Uterus (tissue), 4 donors: ENCODE data around the gene SCAMP5. TPM values are rescaled to one million over a fixed set of nuclear protein-coding genes. Genes with fewer than 3 reads are reported as not detected.

Experiments
- DNase-seq, 2 donors: peaks; one replicate each; pipeline ENCODE4 v3.0.0-alpha.2; 2019 to 2020
- H3K27ac ChIP-seq, 2 donors: fragments of 200-600 bp; sonication (generic); 1 replicate in 1 of 2; 2 replicates in 1 of 2; pipeline ENCODE4 v1.5.1; 2016 to 2018
- H3K27me3 ChIP-seq, 2 donors: fragments of 200-600 bp; sonication (generic); one replicate each; pipeline ENCODE4 v1.5.1; 2018 to 2019; ENCODE audit warnings: control low read depth in 1 of 2
- H3K36me3 ChIP-seq, 2 donors: fragments of 200-600 bp; sonication (generic); one replicate each; pipeline ENCODE4 v1.5.1; 2019; ENCODE audit warnings: control low read depth in 1 of 2
- H3K4me1 ChIP-seq, 2 donors: fragments of 200-600 bp; sonication (generic); one replicate each; pipeline ENCODE4 v1.5.1; 2018 to 2019; ENCODE audit warnings: control low read depth in 1 of 2
- H3K4me3 ChIP-seq, 2 donors: fragments of 200-600 bp; sonication (generic); 1 replicate in 1 of 2; 2 replicates in 1 of 2; pipeline ENCODE4 v1.5.1; 2018 to 2019; ENCODE audit warnings: mild to moderate bottlenecking in 1 of 2
- H3K9me3 ChIP-seq, 2 donors: fragments of 200-600 bp; sonication (generic); one replicate each; pipeline ENCODE4 v1.5.1; 2019; ENCODE audit warnings: control low read depth in 1 of 2
- POLR2A ChIP-seq, 2 donors: fragments of 450-650 bp; IDR thresholded peaks; one replicate each; pipeline ENCODE4 v1.6.1; 2016; ENCODE audit warnings: antibody characterized with exemption in 2 of 2, mild to moderate bottlenecking in 1 of 2, moderate library complexity in 1 of 2
- intact Hi-C: fragments of 100-400 bp; cut with DNase I; formaldehyde crosslinking; loops from one replicate; pipeline ENCODE4 v1.15.1; 2023; ENCODE audit warnings: low total_unique reads
- total RNA-seq, 4 donors: library from RNA; depleted of rRNA in 3 of 4; stranded (reverse); fragments of >200 nt in 3 of 4; gene quantifications; one replicate each; pipeline versions ENCODE4 v1.1.0 to v1.2.4, GENCODE V29; 2014 to 2023
- TF ChIP-seq, protein P1 (sequence below), 4 experiments: fragments of 200-600 bp in 2 of 4; fragments of 450-650 bp in 2 of 4; sonication (generic) in 2 of 4; IDR thresholded peaks; one replicate each; pipeline ENCODE4 v1.5.1; 2016 to 2019; ENCODE audit warnings: antibody characterized with exemption in 4 of 4, mild to moderate bottlenecking in 2 of 4, moderate library complexity in 1 of 4
- donor health status: DM: yes; HTN: yes; CAD: no.

SCAMP5 gene
- total RNA-seq, 4 donors from 2014 or later: 0.29 to 6.6 (median 1.9) TPM

DNA sequence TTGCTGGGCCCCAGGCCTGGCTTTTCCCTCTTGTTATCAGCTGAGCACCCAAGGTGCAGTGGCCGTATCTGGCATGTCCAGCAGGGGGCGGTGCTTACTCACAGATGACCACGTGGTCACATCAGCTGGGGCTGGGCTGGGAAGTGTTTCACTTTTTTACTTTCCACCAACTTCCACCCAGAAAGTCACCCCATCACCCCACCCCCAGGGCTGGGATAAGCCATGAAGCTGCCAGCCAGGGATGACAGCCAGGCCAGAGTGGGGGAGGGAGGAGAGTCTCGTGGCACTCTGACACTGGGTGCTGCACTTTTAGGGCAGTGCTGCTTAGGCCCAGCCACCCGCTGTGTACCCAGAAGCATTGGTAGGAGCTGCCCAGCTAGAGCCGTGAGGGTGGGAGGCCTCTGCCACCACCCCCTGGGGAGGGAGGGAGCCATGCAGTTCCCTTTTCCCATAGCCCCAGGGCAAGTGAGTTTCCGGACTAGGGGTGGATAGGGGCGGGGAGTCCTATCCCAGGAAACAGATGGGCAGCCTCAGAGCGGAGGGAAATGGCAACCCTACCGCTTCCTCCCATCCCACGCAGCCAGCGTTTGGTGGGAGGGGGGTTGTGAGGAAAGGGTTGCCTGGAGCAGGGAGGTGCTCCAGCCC is 34.1 kb downstream of the SCAMP5 start:
- intact Hi-C loops: loop anchor here (2.0 kb wide), 1 partner anchor 175 kb away; no protein-coding TSS in a partner anchor
- H3K4me1 ChIP-seq: peaks cover 0 to 5% of the 10 kb centered on the region in 2 donors
- H3K36me3 ChIP-seq: no peaks in the 10 kb centered on the region
- H3K27ac ChIP-seq: peak overlapping the region; percentile 63 to 81
- no peak overlapping the region for H3K4me3 ChIP-seq
- no peaks in the 10 kb centered on the region for H3K27me3 ChIP-seq
- no peak for TF ChIP-seq POLR2A (IDR thresholded peaks at IDR 0.05)
- TF ChIP-seq, protein P1, sequence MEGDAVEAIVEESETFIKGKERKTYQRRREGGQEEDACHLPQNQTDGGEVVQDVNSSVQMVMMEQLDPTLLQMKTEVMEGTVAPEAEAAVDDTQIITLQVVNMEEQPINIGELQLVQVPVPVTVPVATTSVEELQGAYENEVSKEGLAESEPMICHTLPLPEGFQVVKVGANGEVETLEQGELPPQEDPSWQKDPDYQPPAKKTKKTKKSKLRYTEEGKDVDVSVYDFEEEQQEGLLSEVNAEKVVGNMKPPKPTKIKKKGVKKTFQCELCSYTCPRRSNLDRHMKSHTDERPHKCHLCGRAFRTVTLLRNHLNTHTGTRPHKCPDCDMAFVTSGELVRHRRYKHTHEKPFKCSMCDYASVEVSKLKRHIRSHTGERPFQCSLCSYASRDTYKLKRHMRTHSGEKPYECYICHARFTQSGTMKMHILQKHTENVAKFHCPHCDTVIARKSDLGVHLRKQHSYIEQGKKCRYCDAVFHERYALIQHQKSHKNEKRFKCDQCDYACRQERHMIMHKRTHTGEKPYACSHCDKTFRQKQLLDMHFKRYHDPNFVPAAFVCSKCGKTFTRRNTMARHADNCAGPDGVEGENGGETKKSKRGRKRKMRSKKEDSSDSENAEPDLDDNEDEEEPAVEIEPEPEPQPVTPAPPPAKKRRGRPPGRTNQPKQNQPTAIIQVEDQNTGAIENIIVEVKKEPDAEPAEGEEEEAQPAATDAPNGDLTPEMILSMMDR (IDR thresholded peaks at IDR 0.05): peak; percentile 89 to 99 (median 98)
- peak; percentile 93 to 94 for DNase-seq
- H3K9me3 ChIP-seq: no peaks in the 10 kb centered on the region

DNA sequence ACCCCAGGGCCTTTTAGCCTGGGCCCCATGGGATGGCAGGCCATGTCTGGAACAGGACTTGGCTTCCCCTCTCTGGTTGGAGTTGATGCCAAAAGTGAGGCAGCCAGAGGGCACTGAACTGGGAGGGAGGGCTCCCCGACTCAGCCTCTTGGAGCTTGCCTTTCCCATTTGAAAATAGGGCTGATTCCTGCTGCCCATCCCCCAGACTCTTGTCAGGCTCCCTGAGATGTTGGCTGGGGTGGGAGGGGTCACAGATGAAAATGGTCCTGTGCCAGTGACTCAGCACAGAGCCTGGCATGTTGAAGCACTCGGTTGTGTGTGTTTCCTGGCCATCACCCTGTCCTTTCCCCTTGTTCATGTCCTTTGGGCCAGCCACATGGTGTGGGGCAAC is 34.7 kb downstream of the SCAMP5 start:
- TF ChIP-seq POLR2A (IDR thresholded peaks at IDR 0.05): no peak
- TF ChIP-seq, protein P1 (IDR thresholded peaks at IDR 0.05): no peak
- H3K4me3 ChIP-seq: no peak overlapping the region
- no peaks in the 10 kb centered on the region for H3K9me3 ChIP-seq
- DNase-seq: peak; percentile 44 to 58
- intact Hi-C loops: no loop called here
- no peaks in the 10 kb centered on the region for H3K36me3 ChIP-seq
- peak overlapping the region; percentile 63 to 81 for H3K27ac ChIP-seq
- no peaks in the 10 kb centered on the region for H3K27me3 ChIP-seq
- peaks cover 0 to 5% of the 10 kb centered on the region in 2 donors for H3K4me1 ChIP-seq

DNA sequence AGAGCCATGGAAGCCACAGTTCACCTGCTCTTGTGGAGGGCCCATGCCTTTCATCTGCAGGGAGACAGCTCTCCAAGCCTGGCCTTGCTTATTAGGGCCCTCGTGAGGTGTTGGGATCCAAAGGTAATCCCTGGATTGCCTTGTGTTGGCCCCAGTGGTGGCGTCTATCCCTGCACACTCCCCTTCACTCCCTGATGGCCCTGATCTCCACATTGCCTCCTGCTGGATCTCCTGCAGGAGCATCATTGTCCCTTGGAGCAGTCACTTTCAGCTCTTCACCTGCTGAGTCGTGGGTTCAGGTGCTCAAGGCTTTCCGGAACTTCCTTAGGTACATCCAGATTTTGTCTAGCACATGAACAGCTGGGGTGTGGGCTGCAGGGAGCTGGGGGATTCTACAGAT is 35.1 kb downstream of the SCAMP5 start:
- no peak for TF ChIP-seq POLR2A (IDR thresholded peaks at IDR 0.05)
- TF ChIP-seq, protein P1 (IDR thresholded peaks at IDR 0.05): no peak
- peak overlapping the region; percentile 63 to 81 for H3K27ac ChIP-seq
- intact Hi-C loops: no loop called here
- no peak for DNase-seq
- H3K4me3 ChIP-seq: no peak overlapping the region
- H3K36me3 ChIP-seq: no peaks in the 10 kb centered on the region
- no peaks in the 10 kb centered on the region for H3K9me3 ChIP-seq
- peaks cover 0 to 5% of the 10 kb centered on the region in 2 donors for H3K4me1 ChIP-seq
- H3K27me3 ChIP-seq: no peaks in the 10 kb centered on the region

DNA sequence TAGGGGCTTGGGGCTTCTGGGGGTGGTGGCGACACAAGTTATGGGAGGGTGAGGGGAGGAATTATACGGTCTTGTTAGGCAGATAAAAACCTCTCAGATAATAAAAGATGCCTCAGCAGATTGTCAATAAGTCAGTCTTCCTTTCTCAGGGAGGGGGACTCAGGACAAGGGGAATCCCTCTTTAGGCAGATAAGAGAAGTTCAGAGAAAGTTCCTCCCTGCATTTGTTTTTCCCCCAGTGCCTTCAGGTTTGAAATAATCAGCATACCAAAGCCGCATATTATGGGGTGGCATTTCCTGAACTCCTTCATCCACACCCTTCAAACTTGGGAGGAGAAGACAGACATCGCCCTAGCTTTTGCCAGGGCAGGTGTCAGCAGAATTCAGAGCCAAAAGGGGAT is 36.5 kb downstream of the SCAMP5 start:
- H3K4me1 ChIP-seq: peaks cover 0 to 5% of the 10 kb centered on the region in 2 donors
- no peak for DNase-seq
- TF ChIP-seq POLR2A (IDR thresholded peaks at IDR 0.05): no peak
- TF ChIP-seq, protein P1 (IDR thresholded peaks at IDR 0.05): no peak
- no peaks in the 10 kb centered on the region for H3K36me3 ChIP-seq
- no peaks in the 10 kb centered on the region for H3K27me3 ChIP-seq
- intact Hi-C loops: no loop called here
- H3K9me3 ChIP-seq: no peaks in the 10 kb centered on the region
- H3K4me3 ChIP-seq: no peak overlapping the region
- no peak overlapping the region for H3K27ac ChIP-seq

DNA sequence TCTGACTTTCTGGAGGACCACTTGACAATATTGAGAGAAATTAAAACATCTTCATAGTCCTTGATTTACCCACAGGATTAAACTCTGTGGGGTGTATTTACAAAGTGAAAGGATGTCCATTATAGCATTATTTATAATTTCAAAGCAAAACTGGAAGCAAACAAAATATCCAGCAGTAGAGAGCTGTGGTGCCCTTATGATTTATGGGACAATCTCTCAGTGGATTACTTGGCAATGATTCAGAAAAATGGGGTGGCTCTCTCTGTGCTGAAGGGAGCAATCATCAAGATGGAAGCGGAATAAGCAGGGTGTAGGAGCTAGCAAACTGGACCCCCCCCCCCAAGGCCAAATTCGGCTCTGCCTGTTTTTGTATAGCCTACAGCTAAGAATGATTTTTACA is 37.0 kb downstream of the SCAMP5 start:
- no peaks in the 10 kb centered on the region for H3K27me3 ChIP-seq
- no peak for DNase-seq
- TF ChIP-seq POLR2A (IDR thresholded peaks at IDR 0.05): no peak
- TF ChIP-seq, protein P1 (IDR thresholded peaks at IDR 0.05): no peak
- H3K36me3 ChIP-seq: no peaks in the 10 kb centered on the region
- H3K9me3 ChIP-seq: no peaks in the 10 kb centered on the region
- peaks cover 0 to 5% of the 10 kb centered on the region in 2 donors for H3K4me1 ChIP-seq
- H3K4me3 ChIP-seq: no peak overlapping the region
- intact Hi-C loops: no loop called here
- no peak overlapping the region for H3K27ac ChIP-seq
